ENCODE data around the gene RNF38.

GRCh38 chr9:36423206-36423605 is 23.1 kb upstream of the RNF38 start:
- TF ChIP-seq CTCF (IDR thresholded peaks at IDR 0.05) (no peak), POLR2A (IDR thresholded peaks at IDR 0.05) (no peak)
